Measurements from ENCODE around the gene GRM8.

GRM8 gene

GRCh38 chr7:126958367-126958766 lies 294.4 kb downstream of the GRM8 start:
- no peak for TF ChIP-seq CTCF (IDR thresholded peaks at IDR 0.05; ENCODE audit: insufficient read depth, low read depth, low read length, missing control alignments)
- no peak for DNase-seq (ENCODE audit: low read depth)
- no peak overlapping the region for H3K4me3 ChIP-seq (ENCODE audit: low read depth, low read length)

- no peak for DNase-seq (ENCODE audit: low read depth)
- no peak overlapping the region for H3K4me3 ChIP-seq (ENCODE audit: low read depth, low read length)
- no peak for TF ChIP-seq CTCF (IDR thresholded peaks at IDR 0.05; ENCODE audit: insufficient read depth, low read depth, low read length, missing control alignments)
Measured at GRCh38 chr7:126957443-126957842, 295.3 kb downstream of the GRM8 start.

GRCh38 chr7:126953461-126953860 lies 299.3 kb downstream of the GRM8 start:
- H3K4me3 ChIP-seq (ENCODE audit: low read depth, low read length) = no peak overlapping the region
- DNase-seq (ENCODE audit: low read depth) = no peak
- TF ChIP-seq CTCF (IDR thresholded peaks at IDR 0.05; ENCODE audit: insufficient read depth, low read depth, low read length, missing control alignments) = no peak

- no peak for TF ChIP-seq CTCF (IDR thresholded peaks at IDR 0.05; ENCODE audit: insufficient read depth, low read depth, low read length, missing control alignments)
- H3K4me3 ChIP-seq (ENCODE audit: low read depth, low read length) = no peak overlapping the region
- no peak for DNase-seq (ENCODE audit: low read depth)
Measured at GRCh38 chr7:126948664-126949063, 304.1 kb downstream of the GRM8 start.

GRCh38 chr7:126940723-126941307 lies 311.9 kb downstream of the GRM8 start:
- TF ChIP-seq CTCF (IDR thresholded peaks at IDR 0.05; ENCODE audit: insufficient read depth, low read depth, low read length, missing control alignments) = no peak
- no peak for DNase-seq (ENCODE audit: low read depth)
- no peak overlapping the region for H3K4me3 ChIP-seq (ENCODE audit: low read depth, low read length)

- TF ChIP-seq CTCF (IDR thresholded peaks at IDR 0.05; ENCODE audit: insufficient read depth, low read depth, low read length, missing control alignments) = no peak
- DNase-seq (ENCODE audit: low read depth) = no peak
- H3K4me3 ChIP-seq (ENCODE audit: low read depth, low read length) = no peak overlapping the region
Measured at GRCh38 chr7:126937171-126937570, 315.6 kb downstream of the GRM8 start.

GRCh38 chr7:126931581-126931980 lies 321.2 kb downstream of the GRM8 start:
- H3K4me3 ChIP-seq (ENCODE audit: low read depth, low read length) = no peak overlapping the region
- no peak for DNase-seq (ENCODE audit: low read depth)
- TF ChIP-seq CTCF (IDR thresholded peaks at IDR 0.05; ENCODE audit: insufficient read depth, low read depth, low read length, missing control alignments) = no peak
